CD1c-positive myeloid dendritic cell (primary cell): ENCODE results near the gene ABLIM3.

ENCODE experiments used
- DNase-seq: peaks from one replicate; pipeline ENCODE4 v3.0.0-alpha.2; 2016; ENCODE audit errors: extremely low spot score

Gene ABLIM3

GRCh38 chr5:149219584-149219983 is 78.3 kb downstream of the ABLIM3 start:
- DNase-seq = no peak

GRCh38 chr5:149220750-149221149 is 79.5 kb downstream of the ABLIM3 start:
- DNase-seq = no peak

GRCh38 chr5:149221326-149221725 is 80.0 kb downstream of the ABLIM3 start:
- DNase-seq = no peak

- no peak for DNase-seq
Observed at GRCh38 chr5:149221731-149222342, 80.5 kb downstream of the ABLIM3 start.

- DNase-seq = peak; percentile 50
Observed at GRCh38 chr5:149223081-149223848, 82.0 kb downstream of the ABLIM3 start.

- no peak for DNase-seq
Observed at GRCh38 chr5:149224282-149224681, 83.0 kb downstream of the ABLIM3 start.

- DNase-seq = no peak
Observed at GRCh38 chr5:149227168-149227826, 86.0 kb downstream of the ABLIM3 start.

- DNase-seq = peak; percentile 25
Observed at GRCh38 chr5:149228618-149229297, 87.5 kb downstream of the ABLIM3 start.

GRCh38 chr5:149229298-149229937 is 88.1 kb downstream of the ABLIM3 start:
- DNase-seq = no peak

- DNase-seq = no peak
Observed at GRCh38 chr5:149235841-149236240, 94.5 kb downstream of the ABLIM3 start.

- no peak for DNase-seq
Observed at GRCh38 chr5:149237662-149238061, 96.4 kb downstream of the ABLIM3 start.

- no peak for DNase-seq
Observed at GRCh38 chr5:149238540-149238939, 97.2 kb downstream of the ABLIM3 start.

GRCh38 chr5:149239917-149240316 is 98.6 kb downstream of the ABLIM3 start:
- no peak for DNase-seq

- DNase-seq = peak; percentile 49
Observed at GRCh38 chr5:149240354-149240998, 99.2 kb downstream of the ABLIM3 start.

- DNase-seq = no peak
Observed at GRCh38 chr5:149242339-149242738, 101.0 kb downstream of the ABLIM3 start.

- DNase-seq = no peak
Observed at GRCh38 chr5:149246906-149247305, 105.6 kb downstream of the ABLIM3 start.

GRCh38 chr5:149247726-149248125 is 106.4 kb downstream of the ABLIM3 start:
- DNase-seq = no peak

- no peak for DNase-seq
Observed at GRCh38 chr5:149251546-149251945, 110.3 kb downstream of the ABLIM3 start.

- no peak for DNase-seq
Observed at GRCh38 chr5:149254506-149254905, 113.2 kb downstream of the ABLIM3 start.

- no peak for DNase-seq
Observed at GRCh38 chr5:149256451-149256850, 115.2 kb downstream of the ABLIM3 start.

GRCh38 chr5:149257131-149257530 is 115.8 kb downstream of the ABLIM3 start:
- DNase-seq = no peak
